BLaER1 (cell line): ENCODE data around the gene C12orf76.

Experiments
- H3K27ac ChIP-seq: shearing (Covaris generic); formaldehyde crosslinking; 2 replicates; pipeline ENCODE4 v1.8.1; 2022
- H3K27me3 ChIP-seq: shearing (Covaris generic); formaldehyde crosslinking; 2 replicates; pipeline ENCODE4 v1.8.1; 2022
- H3K36me3 ChIP-seq: shearing (Covaris generic); formaldehyde crosslinking; 2 replicates; pipeline ENCODE4 v1.8.1; 2022
- H3K4me1 ChIP-seq: shearing (Covaris generic); formaldehyde crosslinking; 2 replicates; pipeline ENCODE4 v1.8.1; 2022
- H3K4me2 ChIP-seq: shearing (Covaris generic); formaldehyde crosslinking; 2 replicates; pipeline ENCODE4 v1.8.1; 2022
- H3K4me3 ChIP-seq: shearing (Covaris generic); formaldehyde crosslinking; 2 replicates; pipeline ENCODE4 v1.8.1; 2022
- H3K9ac ChIP-seq: shearing (Covaris generic); formaldehyde crosslinking; 2 replicates; pipeline ENCODE4 v1.8.1; 2022
- H3K9me3 ChIP-seq: shearing (Covaris generic); formaldehyde crosslinking; 2 replicates; pipeline ENCODE4 v1.8.1; 2022
- H4K20me1 ChIP-seq: shearing (Covaris generic); formaldehyde crosslinking; 2 replicates; pipeline ENCODE4 v1.8.1; 2022
- Cebpa-rat ChIP-seq: shearing (Covaris generic); IDR thresholded peaks from 2 replicates; pipeline ENCODE4 v1.8.1; 2022

C12orf76 gene

DNA sequence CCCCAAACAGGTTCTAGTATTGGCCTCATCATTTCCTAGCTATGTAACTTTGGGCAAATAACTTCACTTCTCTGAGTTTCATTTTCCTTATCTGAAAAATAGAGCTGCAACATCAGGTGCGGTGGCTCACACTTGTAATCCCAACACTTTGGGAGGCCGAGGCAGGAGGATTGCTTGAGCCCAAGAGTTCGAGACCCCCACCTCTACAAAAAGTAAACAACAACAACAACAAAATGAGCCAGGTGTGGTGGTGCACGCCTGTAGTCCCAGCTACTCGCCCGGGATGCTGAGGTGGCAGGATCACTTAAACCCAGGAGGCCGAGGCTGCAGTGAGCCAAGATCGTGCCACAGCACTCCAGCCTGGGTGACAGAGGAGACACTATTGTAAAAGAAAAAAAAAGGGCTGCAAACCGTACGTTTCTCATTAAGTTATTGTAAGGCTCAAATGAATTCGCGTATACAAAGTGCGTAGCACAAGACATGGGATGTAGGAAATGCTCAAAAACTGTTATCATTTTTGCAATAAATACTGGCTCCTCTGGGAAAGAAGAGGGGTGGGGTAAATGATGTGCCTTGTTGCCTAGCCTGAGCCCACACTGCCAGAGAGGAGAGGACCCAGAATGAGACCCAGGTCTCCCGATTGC is 903 bp downstream of the C12orf76 start:
- no peaks in the 10 kb centered on the region for H3K27me3 ChIP-seq
- H3K4me1 ChIP-seq: peaks cover 62% of the 10 kb centered on the region

DNA sequence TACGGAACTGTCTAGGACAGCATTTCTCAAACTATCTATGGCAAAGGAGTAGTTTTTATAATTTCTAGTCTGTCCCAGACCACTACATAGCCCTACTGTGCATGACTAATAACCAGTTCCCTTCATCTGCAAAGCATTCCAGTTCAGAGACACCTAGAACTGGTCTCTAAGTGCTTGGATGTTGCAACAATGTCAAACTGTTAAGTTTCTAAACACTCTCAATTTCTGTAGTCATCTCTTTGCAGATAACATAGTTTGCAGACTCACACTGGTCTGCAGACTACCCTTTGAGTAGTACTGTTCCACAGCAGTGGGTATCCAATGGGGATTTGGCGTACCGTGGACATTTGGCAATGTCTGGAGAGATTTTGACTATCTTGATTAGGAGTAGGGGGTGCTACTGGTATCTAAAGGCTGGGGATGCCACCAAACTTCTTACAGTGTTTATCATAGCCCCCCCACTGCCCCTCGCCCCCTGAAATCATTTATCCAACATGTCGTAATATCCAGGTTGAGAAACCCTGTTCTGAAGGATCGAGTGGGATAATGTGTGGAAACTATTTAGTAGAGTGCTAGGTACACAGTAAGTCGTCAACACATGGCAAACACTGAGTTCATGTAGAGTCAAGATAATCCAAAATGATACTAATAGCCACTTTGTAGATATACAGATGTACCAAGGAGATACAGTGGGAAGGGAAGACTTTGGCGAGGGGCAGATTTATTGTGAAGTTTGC is 1.7 kb downstream of the C12orf76 start:
- H4K20me1 ChIP-seq: peaks cover 11% of the 10 kb centered on the region; the same call in 1 of the 2 replicates
- H3K4me2 ChIP-seq: peak overlapping the region; percentile 95
- H3K4me3 ChIP-seq: peak overlapping the region; percentile 96; the same call in 1 of the 2 replicates
- no peak overlapping the region for H3K27ac ChIP-seq
- H3K36me3 ChIP-seq: peaks cover 25% of the 10 kb centered on the region
- H3K9ac ChIP-seq: peak overlapping the region; percentile 87; the same call in 1 of the 2 replicates
- no peaks in the 10 kb centered on the region for H3K27me3 ChIP-seq
- H3K4me1 ChIP-seq: peaks cover 70% of the 10 kb centered on the region
- no peaks in the 10 kb centered on the region for H3K9me3 ChIP-seq
- TF ChIP-seq Cebpa-rat: no peak

More for the DNA sequence above, 903 bp downstream of the C12orf76 start:
- Histone ChIP-seq H3K4me2 (peak overlapping the region; percentile 95), H3K4me3 (peak overlapping the region; percentile 96), H3K9ac (peak overlapping the region; percentile 87), H3K9me3 (no peaks in the 10 kb centered on the region), H3K27ac (peak overlapping the region; percentile 78), H3K36me3 (peaks cover 17% of the 10 kb centered on the region), H4K20me1 (peaks cover 11% of the 10 kb centered on the region; the same call in 1 of the 2 replicates)
- no peak for TF ChIP-seq Cebpa-rat

DNA sequence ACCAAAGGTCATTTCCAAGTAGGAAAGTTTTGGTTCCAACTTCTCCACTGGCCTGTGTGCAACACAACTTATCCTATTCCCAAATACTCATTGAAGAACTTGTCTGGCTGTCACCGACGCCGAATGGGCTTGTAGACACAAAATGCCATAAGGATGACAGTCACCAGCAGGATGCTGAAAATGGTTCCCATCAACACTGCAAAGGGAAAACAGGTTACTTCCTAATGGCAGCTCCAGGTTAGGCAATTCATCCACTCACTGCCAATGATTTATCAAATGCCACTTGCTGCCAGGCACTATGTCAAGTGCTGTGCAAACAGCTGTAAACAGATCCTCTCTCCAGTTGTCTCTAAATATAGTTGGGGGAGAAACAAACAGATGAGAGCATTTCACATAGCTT is 6.1 kb downstream of the C12orf76 start:
- H3K27ac ChIP-seq: peak overlapping the region; percentile 65
- H4K20me1 ChIP-seq: peaks cover 2% of the 10 kb centered on the region; the same call in 1 of the 2 replicates
- peak overlapping the region; percentile 57 for H3K4me2 ChIP-seq
- peaks cover 83% of the 10 kb centered on the region for H3K4me1 ChIP-seq
- H3K9me3 ChIP-seq: no peaks in the 10 kb centered on the region
- H3K36me3 ChIP-seq: peaks cover 49% of the 10 kb centered on the region
- no peak for TF ChIP-seq Cebpa-rat
- H3K9ac ChIP-seq: no peak overlapping the region
- no peak overlapping the region for H3K4me3 ChIP-seq
- no peaks in the 10 kb centered on the region for H3K27me3 ChIP-seq

DNA sequence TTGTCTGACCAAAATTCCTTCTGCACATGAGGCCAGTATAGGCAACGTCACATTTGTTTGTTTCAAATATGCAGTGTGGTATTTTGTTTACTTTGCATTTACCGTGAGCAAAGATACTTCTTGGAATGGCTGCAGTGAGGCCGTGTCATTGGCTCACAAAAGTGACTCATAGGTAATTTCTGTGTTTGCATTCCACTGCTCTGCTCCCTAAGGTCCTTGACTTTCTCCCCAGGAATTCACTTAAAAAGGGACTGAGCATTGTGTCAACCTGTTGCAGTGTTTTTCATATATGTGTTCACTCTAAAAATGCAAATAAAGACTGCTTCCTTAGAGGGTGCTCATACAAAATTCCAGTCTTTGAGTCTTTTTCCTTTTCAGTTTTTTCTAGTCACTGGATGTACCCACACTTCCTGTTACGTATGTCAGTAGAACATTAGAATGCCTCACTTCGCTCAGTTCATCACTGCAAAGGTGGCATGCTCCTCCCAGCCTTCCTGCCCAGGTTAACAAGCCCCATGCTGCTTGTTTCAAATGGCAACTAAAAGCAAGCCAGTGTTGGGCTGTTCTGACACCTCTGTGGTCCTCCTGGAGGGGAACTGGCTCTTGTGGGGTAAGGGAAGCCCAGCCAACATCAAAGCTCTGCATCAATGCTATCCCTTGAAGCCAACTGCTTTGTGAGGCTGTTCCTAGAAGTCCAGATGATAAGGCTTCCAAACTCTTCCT is 9.1 kb downstream of the C12orf76 start:
- H3K27ac ChIP-seq: peak overlapping the region; percentile 73

DNA sequence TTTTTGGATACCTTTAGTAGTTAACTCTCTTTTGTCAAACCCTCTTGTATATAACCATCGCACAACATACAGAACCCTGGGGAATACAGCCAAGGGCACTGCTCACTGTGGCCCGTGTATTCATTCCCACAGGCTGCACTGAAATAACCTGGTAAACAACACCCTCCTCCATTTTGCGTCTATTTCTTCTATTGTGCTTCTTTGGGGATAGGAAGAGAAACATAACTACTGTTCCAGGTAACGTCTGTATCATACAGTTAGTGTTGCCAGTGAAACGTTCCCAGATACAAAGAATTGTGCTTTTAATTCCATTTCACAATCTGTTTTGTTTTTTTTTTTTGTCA is 9.6 kb downstream of the C12orf76 start:
- 0 out of 2 replicates have a peak overlapping the region, but pooled peaks have one; percentile 73 for H3K27ac ChIP-seq
- no peak overlapping the region for H3K9ac ChIP-seq
- no peaks in the 10 kb centered on the region for H3K27me3 ChIP-seq
- no peaks in the 10 kb centered on the region for H3K9me3 ChIP-seq
- TF ChIP-seq Cebpa-rat: no peak
- no peak overlapping the region for H3K4me3 ChIP-seq
- peaks cover 77% of the 10 kb centered on the region for H3K4me1 ChIP-seq
- H4K20me1 ChIP-seq: no peaks in the 10 kb centered on the region
- peaks cover 71% of the 10 kb centered on the region for H3K36me3 ChIP-seq
- H3K4me2 ChIP-seq: peak overlapping the region; percentile 67

More for the DNA sequence above, 9.1 kb downstream of the C12orf76 start:
- no peaks in the 10 kb centered on the region for H3K9me3 ChIP-seq
- no peaks in the 10 kb centered on the region for H4K20me1 ChIP-seq
- no peak overlapping the region for H3K4me3 ChIP-seq
- no peak for TF ChIP-seq Cebpa-rat
- H3K4me2 ChIP-seq: peak overlapping the region; percentile 67
- peaks cover 71% of the 10 kb centered on the region for H3K36me3 ChIP-seq
- peaks cover 81% of the 10 kb centered on the region for H3K4me1 ChIP-seq
- H3K27me3 ChIP-seq: no peaks in the 10 kb centered on the region
- H3K9ac ChIP-seq: no peak overlapping the region

DNA sequence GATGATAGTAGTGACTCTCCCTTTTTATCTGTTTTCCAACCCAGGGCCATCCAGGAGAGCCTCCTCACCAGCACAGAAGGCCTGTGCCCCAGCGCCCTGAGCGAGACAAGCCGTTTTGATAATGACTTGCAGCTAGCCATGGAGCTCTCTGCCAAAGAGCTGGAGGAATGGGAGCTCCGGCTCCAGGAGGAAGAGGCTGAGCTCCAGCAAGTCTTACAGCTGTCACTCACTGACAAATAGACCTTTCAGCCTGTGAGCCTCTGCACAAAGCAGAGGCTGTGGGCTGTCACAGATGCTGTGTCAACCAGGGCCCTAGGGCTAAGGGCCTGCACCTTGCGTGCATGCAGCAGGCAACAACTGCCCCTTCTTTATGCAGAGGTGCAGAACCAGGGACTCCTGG is 11.0 kb downstream of the C12orf76 start:
- no peak for TF ChIP-seq Cebpa-rat
- Histone ChIP-seq H3K36me3 (peaks cover 74% of the 10 kb centered on the region), H3K27me3 (no peaks in the 10 kb centered on the region), H3K27ac (peak overlapping the region; percentile 40; the same call in 1 of the 2 replicates), H3K9me3 (no peaks in the 10 kb centered on the region), H3K9ac (no peak overlapping the region), H3K4me1 (peaks cover 63% of the 10 kb centered on the region), H3K4me2 (peak overlapping the region; percentile 49), H3K4me3 (no peak overlapping the region), H4K20me1 (no peaks in the 10 kb centered on the region)

DNA sequence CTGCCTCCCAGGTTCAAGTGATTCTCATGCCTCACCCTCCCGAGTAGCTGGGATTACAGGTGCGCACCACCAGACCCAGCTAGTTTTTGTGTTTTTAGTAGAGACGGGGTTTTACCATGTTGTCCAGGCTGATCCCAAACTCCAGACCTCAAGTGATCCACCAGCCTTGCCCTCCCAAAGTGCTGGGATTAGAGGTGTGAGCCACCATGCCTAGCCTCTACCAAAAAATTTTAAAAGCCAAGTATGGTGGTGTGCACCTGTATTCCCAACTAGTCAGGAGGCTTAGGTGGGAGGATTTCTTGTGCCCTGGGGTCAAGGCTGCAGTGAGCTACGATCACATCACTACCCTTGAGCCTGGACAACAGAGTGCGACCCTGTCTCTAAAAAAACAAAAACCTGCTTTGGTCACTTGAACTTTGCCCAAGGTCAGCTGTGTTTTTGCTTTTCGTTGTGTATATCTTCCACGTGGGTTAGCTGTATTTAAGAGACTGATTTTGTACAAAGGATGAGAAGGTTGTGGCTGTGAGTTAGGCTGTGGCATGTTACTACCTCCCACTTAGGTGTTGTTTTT is 12.7 kb downstream of the C12orf76 start:
- H4K20me1 ChIP-seq: no peaks in the 10 kb centered on the region
- no peak for TF ChIP-seq Cebpa-rat
- H3K4me3 ChIP-seq: no peak overlapping the region
- H3K27ac ChIP-seq: no peak overlapping the region
- no peaks in the 10 kb centered on the region for H3K27me3 ChIP-seq
- no peaks in the 10 kb centered on the region for H3K9me3 ChIP-seq
- H3K4me1 ChIP-seq: peaks cover 46% of the 10 kb centered on the region
- no peak overlapping the region for H3K4me2 ChIP-seq
- no peak overlapping the region for H3K9ac ChIP-seq
- peaks cover 76% of the 10 kb centered on the region for H3K36me3 ChIP-seq

DNA sequence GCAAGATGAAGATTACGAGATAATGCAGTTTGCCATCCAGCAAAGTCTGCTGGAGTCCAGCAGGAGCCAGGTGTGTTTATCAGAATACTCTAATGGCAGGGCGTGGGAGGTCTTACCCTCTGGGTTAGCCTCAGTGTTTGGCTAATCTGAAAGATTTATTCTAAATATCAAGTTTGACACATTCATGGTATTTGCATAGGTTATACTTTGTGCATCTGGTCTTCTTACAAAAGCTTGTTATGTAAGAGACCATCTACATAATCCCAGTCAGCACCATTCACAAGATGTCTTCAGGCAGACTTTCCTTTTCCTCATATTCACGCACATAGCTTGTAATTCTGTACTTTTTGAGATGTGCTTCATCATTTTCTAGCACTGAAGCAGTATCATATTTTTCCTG is 14.4 kb downstream of the C12orf76 start:
- TF ChIP-seq Cebpa-rat: no peak
- peaks cover 28% of the 10 kb centered on the region for H3K4me1 ChIP-seq
- H3K9me3 ChIP-seq: no peaks in the 10 kb centered on the region
- H3K9ac ChIP-seq: no peak overlapping the region
- no peak overlapping the region for H3K27ac ChIP-seq
- H4K20me1 ChIP-seq: no peaks in the 10 kb centered on the region
- peaks cover 88% of the 10 kb centered on the region for H3K36me3 ChIP-seq
- H3K4me3 ChIP-seq: no peak overlapping the region
- no peak overlapping the region for H3K4me2 ChIP-seq
- no peaks in the 10 kb centered on the region for H3K27me3 ChIP-seq

DNA sequence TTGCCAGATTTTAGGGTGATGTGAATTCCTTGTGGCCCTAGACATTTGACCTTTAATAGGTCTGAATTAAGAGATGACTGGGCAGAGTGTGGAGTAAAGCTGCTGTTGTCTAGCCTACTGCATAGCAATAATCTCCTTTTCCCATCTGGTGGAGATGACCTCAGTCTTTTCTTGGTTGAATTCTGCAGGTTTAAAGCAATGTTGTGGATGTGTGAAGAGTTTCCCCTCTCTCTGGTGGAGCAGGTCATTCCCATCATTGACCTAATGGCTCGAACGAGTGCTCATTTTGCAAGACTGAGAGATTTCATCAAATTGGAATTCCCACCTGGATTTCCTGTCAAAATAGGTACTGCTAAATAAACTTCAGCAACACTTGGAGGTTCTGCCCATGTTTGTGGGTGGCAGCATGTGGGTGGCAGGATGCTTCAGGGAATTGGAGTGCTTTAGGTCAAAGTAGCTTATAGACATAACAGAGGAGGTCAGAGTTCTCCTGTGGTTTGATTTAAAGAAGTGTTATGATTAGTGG is 19.0 kb downstream of the C12orf76 start:
- no peaks in the 10 kb centered on the region for H3K9me3 ChIP-seq
- H3K27ac ChIP-seq: no peak overlapping the region
- H3K27me3 ChIP-seq: no peaks in the 10 kb centered on the region
- no peak overlapping the region for H3K4me3 ChIP-seq
- H3K9ac ChIP-seq: no peak overlapping the region
- no peaks in the 10 kb centered on the region for H3K4me1 ChIP-seq
- H4K20me1 ChIP-seq: no peaks in the 10 kb centered on the region
- no peak for TF ChIP-seq Cebpa-rat
- no peak overlapping the region for H3K4me2 ChIP-seq
- H3K36me3 ChIP-seq: peaks cover 90% of the 10 kb centered on the region
